SH-SY5Y (cell line): Measurements from ENCODE around the gene DMRTC2.

Source experiments
- GATA2 ChIP-seq: IDR thresholded peaks from 2 replicates; pipeline ENCODE4 v1.6.1; 2011; ENCODE audit warnings: mild to moderate bottlenecking, low read depth, low read length
- GATA3 ChIP-seq: IDR thresholded peaks from 2 replicates; pipeline ENCODE4 v1.6.1; 2011; ENCODE audit warnings: low read depth, mild to moderate bottlenecking, low read length, moderate library complexity

DNA sequence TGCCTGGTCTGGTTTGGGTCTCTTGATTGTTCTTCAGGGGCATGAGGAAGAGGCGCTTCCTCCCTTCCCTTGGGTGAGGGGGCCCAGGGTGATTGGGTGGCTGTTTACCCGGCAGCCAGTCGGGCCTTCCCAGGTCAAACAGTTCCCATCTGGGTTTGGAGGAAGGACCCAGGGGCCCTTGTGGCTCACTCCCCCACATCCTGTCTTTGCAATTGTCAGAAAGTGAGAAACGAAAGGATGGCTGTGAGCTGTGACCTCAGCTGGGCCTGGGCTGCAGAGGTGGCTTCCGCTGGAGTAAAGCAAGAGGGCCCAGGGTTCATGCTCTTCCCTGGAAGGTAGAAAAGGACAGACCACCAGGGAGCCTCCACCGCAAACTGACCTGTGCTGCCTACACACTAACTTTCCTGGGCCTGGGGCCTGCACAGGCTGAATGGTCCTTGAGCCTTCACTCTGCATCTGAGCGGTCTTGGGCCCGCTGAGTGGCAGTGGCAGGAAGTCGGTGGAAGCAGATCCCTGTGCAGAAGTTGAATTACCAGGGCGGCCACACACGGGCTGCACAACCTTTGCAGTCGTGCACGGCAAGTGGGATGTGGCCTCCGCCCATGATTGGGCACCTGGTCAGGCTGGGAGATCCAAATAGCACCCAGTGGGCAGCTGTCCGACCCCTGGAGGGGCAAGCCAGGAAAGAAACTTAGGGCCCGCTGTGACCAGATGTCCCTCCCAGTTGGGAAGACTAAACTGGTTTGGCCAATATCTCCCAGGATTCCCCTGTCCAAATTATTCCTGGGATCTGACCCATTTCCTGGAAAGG is 26.9 kb downstream of the DMRTC2 start:
- TF ChIP-seq GATA2 (no peak), GATA3 (no peak)
